ENCODE results near the gene ARPP21.

ARPP21 gene

GRCh38 chr3:35737934-35738706 lies 98.8 kb downstream of the ARPP21 start:
- no peak for DNase-seq

DNA sequence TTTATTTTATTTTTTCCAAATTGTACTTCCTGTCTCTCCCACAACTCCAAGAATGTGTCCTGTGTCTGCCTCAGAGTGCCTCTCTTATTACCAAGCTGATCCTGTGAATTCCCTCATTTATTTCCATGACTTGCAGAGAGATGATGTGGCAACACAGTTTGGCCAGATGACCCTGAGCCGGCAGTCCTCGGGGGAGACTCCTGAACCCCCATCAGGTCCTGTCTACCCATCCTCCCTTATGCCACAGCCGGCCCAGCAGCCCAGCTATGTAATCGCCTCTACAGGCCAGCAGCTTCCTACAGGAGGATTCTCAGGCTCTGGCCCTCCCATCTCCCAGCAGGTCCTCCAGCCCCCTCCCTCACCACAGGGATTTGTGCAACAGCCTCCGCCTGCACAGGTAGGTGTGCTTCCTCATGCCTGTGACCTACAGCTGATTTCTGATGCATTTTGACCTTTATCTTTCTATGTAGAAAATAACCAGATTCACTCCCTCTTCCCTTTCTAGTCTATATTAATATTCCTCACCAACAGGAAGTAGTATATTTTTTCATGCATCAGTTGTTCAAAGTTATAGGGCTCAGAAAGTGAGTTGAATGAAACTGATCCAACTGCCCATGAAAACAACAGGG lies 100.0 kb downstream of the ARPP21 start:
- DNase-seq: no peak

DNA sequence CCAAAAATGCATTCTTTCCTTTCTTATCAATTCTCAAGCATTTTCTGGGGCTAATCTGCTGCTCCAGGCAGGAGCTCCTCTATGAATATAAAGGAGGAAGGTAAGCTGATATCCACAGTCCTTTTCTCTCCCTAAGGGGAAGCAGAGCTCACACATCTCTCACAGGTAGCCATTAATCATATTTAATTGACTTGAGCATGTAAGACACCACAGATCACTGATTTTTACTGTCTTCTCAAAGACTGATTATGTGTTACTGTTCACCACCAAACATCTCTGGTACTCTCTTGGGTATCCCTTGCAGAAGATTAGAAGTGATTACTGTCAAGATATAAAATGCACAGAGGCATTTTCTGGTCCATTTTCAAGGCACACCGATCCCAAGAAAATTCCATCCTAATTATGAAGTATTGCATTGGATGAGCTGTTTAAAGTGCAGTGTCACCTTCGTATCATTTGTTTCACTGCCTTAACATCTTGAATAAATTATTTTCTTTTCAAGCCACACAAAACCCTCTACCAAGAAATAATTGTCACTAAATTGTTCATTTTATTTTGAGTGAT lies 100.7 kb downstream of the ARPP21 start:
- no peak for DNase-seq

DNA sequence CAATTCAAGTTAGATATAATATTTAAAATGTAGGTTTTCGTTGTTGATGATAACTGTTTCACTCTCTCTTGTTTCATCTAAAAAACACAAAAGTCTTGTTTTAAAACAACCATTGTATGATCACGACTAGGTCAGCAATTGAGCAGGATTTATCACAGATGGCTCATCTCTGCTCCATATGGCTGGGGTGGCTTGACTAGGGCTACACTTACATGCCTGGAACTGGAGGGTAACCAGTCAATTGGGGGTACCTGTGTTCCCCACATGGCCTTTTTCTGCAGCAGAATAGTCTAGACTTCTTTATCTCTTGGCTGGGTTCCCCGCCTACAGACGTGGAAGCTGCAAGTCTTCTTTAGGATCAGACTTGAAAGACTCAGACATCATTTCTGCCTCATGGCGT lies 103.9 kb downstream of the ARPP21 start:
- no peak for DNase-seq

DNA sequence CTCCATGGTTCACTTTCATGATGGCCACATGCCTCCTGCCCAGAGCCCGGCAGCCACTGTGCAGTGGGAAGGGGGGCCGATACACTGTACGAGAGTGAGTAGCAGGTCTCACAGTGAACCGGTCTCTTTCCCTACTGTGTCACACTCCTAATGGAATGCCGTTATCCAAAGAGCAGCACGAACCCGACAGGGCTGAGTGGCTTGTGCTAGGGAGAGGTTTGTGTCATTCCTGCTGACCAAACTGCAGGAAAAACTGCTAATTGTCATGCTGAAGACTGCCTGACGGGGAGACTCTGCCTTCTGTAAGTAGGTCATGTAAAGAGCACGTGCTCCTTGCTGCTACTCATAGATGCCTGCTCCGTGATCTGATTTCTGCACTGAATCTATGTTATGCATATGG lies 105.1 kb downstream of the ARPP21 start:
- no peak for DNase-seq

DNA sequence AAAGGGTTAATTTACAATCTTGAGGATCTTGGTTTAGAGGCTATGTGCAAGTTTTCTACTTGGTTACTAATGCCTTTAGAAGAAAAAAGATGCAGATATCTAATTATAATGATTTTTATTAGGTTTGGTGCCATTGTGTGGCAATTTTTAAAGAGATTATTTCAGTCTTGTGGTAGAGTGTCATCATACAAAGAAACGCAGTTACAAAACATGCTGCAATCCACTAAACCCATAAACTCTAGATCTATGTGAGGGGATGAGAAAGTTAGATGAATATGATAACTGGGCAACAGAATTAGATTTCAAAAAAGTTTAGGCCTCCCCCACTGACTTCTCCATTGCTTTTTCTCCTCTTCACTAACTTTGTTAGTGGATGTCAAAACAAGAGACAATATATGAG lies 106.0 kb downstream of the ARPP21 start:
- DNase-seq: no peak

GRCh38 chr3:35745802-35746484 lies 106.6 kb downstream of the ARPP21 start:
- no peak for DNase-seq

GRCh38 chr3:35746492-35746891 lies 107.2 kb downstream of the ARPP21 start:
- DNase-seq: no peak

GRCh38 chr3:35748144-35748543 lies 108.8 kb downstream of the ARPP21 start:
- no peak for DNase-seq

DNA sequence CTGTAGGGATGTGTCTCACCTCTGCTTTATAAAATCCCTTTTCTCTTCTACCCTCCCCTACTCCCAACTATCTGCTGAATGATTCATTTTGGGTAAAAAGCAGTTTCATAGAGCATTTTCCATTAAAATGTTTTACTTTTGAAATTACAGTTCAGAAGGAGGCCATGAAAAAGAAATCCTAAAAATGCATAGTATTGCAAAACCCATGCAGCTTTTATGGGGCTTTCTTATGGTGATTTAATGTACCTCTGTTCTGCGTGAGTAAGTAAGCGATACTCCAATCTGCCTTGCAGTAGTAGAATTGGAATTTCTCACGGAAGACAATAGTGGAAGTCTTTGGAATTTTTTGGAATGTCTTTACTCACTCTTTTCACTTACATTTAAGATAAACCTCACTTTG lies 111.9 kb downstream of the ARPP21 start:
- DNase-seq: no peak

DNA sequence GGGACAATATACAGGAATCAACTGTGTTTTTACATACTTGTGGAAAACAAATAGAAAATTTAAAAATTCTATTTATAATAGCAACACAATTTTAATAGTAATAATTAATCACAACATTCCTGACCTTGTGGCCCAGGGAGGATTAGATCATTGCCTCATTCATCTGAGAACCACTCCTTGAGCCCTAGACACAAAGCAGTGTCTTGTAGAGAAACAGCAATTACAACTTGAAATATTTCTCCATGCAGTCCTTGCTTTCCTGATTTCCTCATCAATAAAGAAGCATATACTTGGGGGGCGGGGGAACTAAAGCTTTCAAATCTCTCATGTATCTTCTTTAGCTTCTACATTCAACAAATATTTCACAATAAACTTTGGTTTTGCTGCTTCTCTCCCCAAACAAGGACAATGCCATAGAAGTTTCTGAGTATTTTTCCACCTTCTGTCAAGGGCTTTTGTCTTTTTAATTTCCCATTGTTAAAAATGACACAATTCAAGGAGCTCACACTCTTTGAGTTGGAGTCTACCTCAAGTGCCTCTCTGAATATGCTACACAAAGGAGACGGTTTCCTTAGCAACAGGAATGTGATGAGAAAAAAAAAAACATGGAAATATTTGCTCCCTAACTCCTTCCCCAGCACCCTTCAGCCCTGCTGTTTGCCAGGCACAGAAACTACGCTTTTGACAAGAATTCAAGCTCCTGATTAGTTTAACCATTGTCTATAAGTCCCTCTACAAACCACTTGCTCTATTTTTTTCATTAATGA lies 118.8 kb downstream of the ARPP21 start:
- DNase-seq: no peak

GRCh38 chr3:35760146-35760545 lies 120.8 kb downstream of the ARPP21 start:
- DNase-seq: no peak

DNA sequence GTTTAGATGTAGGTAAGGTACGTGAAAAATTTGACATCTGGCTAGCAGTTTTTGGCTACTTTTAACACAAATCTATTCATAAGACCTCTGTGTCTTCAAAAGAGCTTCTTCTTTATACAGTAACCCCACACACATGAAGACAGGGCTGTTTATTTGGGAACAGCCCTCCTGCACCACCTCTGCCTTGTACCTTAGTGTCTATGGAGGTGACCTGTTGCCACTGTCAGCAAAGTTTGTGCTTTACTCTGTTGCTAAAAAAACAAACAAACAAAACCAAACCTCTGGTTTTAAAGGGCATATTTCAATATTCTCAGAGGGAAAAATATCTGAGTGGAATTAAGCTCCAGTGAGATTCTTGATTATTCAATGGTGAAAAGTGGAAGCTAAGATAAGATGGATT lies 122.0 kb downstream of the ARPP21 start:
- DNase-seq: no peak

DNA sequence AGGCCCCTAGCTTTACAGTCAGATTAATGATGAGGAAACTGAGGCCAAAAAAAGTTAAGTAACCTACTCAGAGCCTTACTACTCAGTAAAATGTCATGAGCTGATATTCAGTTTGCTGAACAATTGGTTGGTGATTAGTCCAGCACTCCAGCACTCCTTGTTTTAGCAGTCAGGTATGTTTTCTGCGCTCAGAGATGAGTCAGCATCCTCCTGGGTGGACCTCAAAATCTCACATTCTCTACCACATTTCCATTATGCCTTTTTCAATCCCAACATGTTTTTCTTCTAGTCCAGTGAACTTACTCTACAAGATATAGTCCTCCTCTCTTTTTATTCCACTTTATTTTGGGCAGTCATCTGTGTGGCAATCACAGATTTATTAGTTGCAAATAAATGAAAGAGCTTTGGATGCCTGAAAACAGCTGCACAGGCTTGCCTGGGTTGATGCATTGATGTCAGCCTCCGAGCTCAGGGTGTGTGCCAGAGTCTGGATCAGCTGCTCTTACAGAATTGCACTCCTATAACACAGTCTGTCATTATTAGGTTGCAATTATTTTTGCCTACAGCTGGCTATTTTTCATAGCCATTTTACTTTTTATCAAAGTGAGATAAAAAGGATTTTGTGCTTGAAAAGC lies 133.2 kb downstream of the ARPP21 start:
- no peak for DNase-seq

DNA sequence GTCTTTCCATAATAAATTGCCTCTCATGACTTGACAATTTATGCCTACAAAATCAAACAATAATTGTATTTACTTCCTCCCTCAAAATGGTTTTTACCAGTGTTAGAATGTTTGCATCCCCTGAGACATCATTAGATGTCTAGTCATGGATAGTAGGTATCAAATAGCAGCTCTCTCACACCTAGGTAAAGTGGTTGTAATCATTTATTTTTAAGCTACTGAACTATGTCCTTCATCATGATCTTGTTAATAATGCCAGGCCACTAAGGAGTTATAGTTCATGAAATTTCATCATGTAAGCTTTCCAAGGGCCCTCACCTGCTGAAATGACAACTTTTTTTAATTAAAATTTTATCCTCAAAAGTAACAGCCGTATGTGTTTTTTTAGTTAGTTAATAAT lies 134.1 kb downstream of the ARPP21 start:
- DNase-seq: no peak

DNA sequence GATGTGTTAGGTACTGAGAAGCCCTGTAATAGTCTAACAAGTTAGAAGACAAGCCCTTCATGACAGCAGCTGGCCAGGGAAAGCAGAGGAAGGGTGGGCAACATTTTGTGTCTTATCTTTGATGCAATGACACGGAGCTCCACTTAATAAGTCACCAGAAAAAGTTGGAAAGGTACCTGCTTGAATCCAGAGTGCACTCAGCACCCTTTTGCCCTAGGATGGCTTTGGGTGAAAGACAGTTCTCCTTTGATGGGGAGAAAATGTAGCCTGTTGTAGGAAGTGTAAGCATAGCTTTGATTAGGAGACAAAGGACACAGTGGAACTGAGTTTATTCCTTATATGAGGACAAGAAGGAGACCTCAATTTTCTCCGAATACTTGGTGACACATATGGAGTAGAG lies 137.0 kb downstream of the ARPP21 start:
- DNase-seq: no peak

GRCh38 chr3:35777065-35777464 lies 137.7 kb downstream of the ARPP21 start:
- no peak for DNase-seq

GRCh38 chr3:35777563-35778554 lies 138.5 kb downstream of the ARPP21 start:
- DNase-seq: no peak

GRCh38 chr3:35779611-35780010 lies 140.3 kb downstream of the ARPP21 start:
- DNase-seq: no peak

DNA sequence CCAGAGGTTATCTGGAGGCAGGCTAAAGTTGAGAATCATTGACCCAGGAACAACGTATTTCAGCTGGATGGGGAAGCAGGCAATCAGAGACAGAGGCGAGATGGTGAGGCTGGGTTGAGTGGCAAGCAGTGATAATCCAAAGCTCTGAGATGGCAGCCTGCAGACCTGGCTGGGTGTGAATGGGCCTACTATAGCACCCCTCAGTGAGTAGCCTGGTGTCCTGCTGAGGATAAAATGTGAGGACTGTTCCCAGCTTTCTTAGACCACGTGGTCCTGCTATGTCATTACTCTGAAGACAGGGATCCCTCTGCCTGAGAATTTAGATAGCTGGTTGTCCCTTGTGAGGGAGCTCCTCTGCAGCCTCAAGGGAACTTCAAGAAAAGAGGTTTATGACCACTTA lies 141.5 kb downstream of the ARPP21 start:
- no peak for DNase-seq

- no peak for DNase-seq
Observed at GRCh38 chr3:35781558-35781957, 142.2 kb downstream of the ARPP21 start.

Data from CD4-positive, alpha-beta T cell treated with Interleukin-21 for 1 hour (primary cell).